Right lobe of liver (tissue), 4 donors: ENCODE data around the gene FSTL3.

Source experiments
- POLR2A ChIP-seq: fragments of 450-650 bp; IDR thresholded peaks from one replicate; pipeline ENCODE4 v1.6.1; 2017; ENCODE audit warnings: antibody characterized with exemption, mild to moderate bottlenecking
- TF ChIP-seq, protein P1 (sequence below), 4 donors: fragments of 200-600 bp in 3 of 4; fragments of 450-650 bp in 1 of 4; IDR thresholded peaks; one replicate each; pipeline versions ENCODE4 v1.5.1 to v1.8.0; 2016 to 2022; ENCODE audit warnings: antibody characterized with exemption in 4 of 4, mild to moderate bottlenecking in 2 of 4
- donor health status: DM: no; HTN: no; CAD: no.
- donor health status: DM: no; HTN: no; CAD: no.
- donor health status: DM: no; HTN: yes; CAD: no.

- TF ChIP-seq, protein P1, sequence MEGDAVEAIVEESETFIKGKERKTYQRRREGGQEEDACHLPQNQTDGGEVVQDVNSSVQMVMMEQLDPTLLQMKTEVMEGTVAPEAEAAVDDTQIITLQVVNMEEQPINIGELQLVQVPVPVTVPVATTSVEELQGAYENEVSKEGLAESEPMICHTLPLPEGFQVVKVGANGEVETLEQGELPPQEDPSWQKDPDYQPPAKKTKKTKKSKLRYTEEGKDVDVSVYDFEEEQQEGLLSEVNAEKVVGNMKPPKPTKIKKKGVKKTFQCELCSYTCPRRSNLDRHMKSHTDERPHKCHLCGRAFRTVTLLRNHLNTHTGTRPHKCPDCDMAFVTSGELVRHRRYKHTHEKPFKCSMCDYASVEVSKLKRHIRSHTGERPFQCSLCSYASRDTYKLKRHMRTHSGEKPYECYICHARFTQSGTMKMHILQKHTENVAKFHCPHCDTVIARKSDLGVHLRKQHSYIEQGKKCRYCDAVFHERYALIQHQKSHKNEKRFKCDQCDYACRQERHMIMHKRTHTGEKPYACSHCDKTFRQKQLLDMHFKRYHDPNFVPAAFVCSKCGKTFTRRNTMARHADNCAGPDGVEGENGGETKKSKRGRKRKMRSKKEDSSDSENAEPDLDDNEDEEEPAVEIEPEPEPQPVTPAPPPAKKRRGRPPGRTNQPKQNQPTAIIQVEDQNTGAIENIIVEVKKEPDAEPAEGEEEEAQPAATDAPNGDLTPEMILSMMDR (IDR thresholded peaks at IDR 0.05): no peak
- no peak for TF ChIP-seq POLR2A
Measured at GRCh38 chr19:709965-710571, 33.9 kb downstream of the FSTL3 start.
